Fibroblast of lung (primary cell): ENCODE measurements around the gene RABEP1. TPM values are rescaled to one million over a fixed set of nuclear protein-coding genes. Genes with fewer than 3 reads are reported as not detected.
A peak's percentile ranks its signal among the peaks of the same experiment; 100 is the strongest.

Experiments used
- DNase-seq, 2 donors: peaks; one replicate each; pipeline versions ENCODE4 v3.0.0 to v3.0.0-alpha.2; 2010; ENCODE audit warnings: low read depth in 2 of 2
- H2AFZ ChIP-seq: 2 replicates; pipeline ENCODE4 v1.5.1; 2012; ENCODE audit warnings: low read length, control low read depth, inconsistent platforms
- H3K27ac ChIP-seq: 2 replicates; pipeline ENCODE4 v1.5.1; 2011; ENCODE audit warnings: low read length, control low read depth; ENCODE audit not compliant: insufficient read depth
- H3K27me3 ChIP-seq: 2 replicates; pipeline ENCODE4 v1.5.1; 2011; ENCODE audit warnings: mild to moderate bottlenecking, low read length; ENCODE audit not compliant: control insufficient read depth, insufficient read depth
- H3K36me3 ChIP-seq: 2 replicates; pipeline ENCODE4 v1.5.1; 2011; ENCODE audit warnings: low read length; ENCODE audit not compliant: control insufficient read depth, insufficient read depth
- H3K4me1 ChIP-seq: 2 replicates; pipeline ENCODE4 v1.5.1; 2011; ENCODE audit warnings: low read length; ENCODE audit not compliant: control insufficient read depth, insufficient read depth; ENCODE audit errors: extremely low read depth
- H3K4me2 ChIP-seq: 2 replicates; pipeline ENCODE4 v1.5.1; 2011; ENCODE audit warnings: low read length, control low read depth; ENCODE audit not compliant: insufficient read depth; ENCODE audit errors: extremely low read depth
- H3K4me3 ChIP-seq, 4 experiments: fragments of 200-600 bp in 1 of 4; sonication (generic) in 1 of 4; replicated peaks in 1 of 4; 2 replicates each; pipeline ENCODE4 v1.5.1; 2011 to 2016; ENCODE audit warnings: low read length in 4 of 4, low read depth in 3 of 4, mild to moderate bottlenecking in 3 of 4, control low read depth in 2 of 4, inconsistent platforms in 1 of 4, mixed read lengths in 1 of 4; ENCODE audit not compliant: insufficient read depth in 1 of 4; ENCODE audit errors: control extremely low read depth in 1 of 4
- H3K79me2 ChIP-seq: 2 replicates; pipeline ENCODE4 v1.5.1; 2012; ENCODE audit warnings: mild to moderate bottlenecking, low read length, inconsistent platforms; ENCODE audit not compliant: control insufficient read depth, insufficient read depth
- H3K9ac ChIP-seq: 2 replicates; pipeline ENCODE4 v1.5.1; 2011; ENCODE audit warnings: mild to moderate bottlenecking, low read length, control low read depth; ENCODE audit not compliant: insufficient read depth
- H3K9me3 ChIP-seq: 2 replicates; pipeline ENCODE4 v1.5.1; 2012; ENCODE audit warnings: low read depth, low read length; ENCODE audit not compliant: control insufficient read depth, insufficient read depth
- H4K20me1 ChIP-seq: 2 replicates; pipeline ENCODE4 v1.5.1; 2011; ENCODE audit warnings: low read length; ENCODE audit not compliant: control insufficient read depth, insufficient read depth; ENCODE audit errors: extremely low read depth
- CTCF ChIP-seq, 2 donors: IDR thresholded peaks in 1 of 2; conservative IDR thresholded peaks in 1 of 2; 1 replicate in 1 of 2; 2 replicates in 1 of 2; pipeline ENCODE4 v1.5.1; 2011 to 2012; ENCODE audit warnings: low read length in 2 of 2, control low read depth in 1 of 2, inconsistent platforms in 1 of 2, low read depth in 1 of 2, mild to moderate bottlenecking in 1 of 2
- EZH2 ChIP-seq: IDR thresholded peaks from 2 replicates; pipeline ENCODE4 v1.5.1; 2012; ENCODE audit warnings: low read length, control low read depth, mild to moderate bottlenecking; ENCODE audit errors: missing control alignments
- polyA plus RNA-seq, 2 donors: library from polyadenylated mRNA; depleted of rRNA in 1 of 2; stranded (reverse) in 1 of 2; unstranded in 1 of 2; fragments of >200 nt; gene quantifications; 2 replicates each; pipeline ENCODE4 v1.2.1, GENCODE V29; 2011 to 2012; ENCODE audit warnings: missing spikeins in 1 of 2
- total RNA-seq: library from RNA; depleted of rRNA; stranded (reverse); fragments of >200 nt; gene quantifications from 2 replicates; pipeline ENCODE4 v1.2.1, GENCODE V29; 2014

Gene RABEP1
- total and polyA plus RNA-seq, 2 donors (not counting 1 experiment from before 2014, with no cell fraction given), result 46.3 to 64.4 TPM

- DNase-seq, result peak in 1 of 2 donors; percentile 12
- peaks cover 18% of the 10 kb centered on the region for H3K36me3 ChIP-seq
- TF ChIP-seq EZH2 (no peak), CTCF (conservative IDR thresholded peaks at IDR 0.05 in 1 of 2, IDR thresholded peaks at IDR 0.05 in 1 of 2; ENCODE audit: low read depth in 1 of 2, low read length in 2 of 2) (no peak)
These were observed 152.9 kb downstream of the RABEP1 start for GRCh38 chr17:5434984-5435383.

More at GRCh38 chr17:5434984-5435383, 152.9 kb downstream of the RABEP1 start:
- Histone ChIP-seq H3K79me2 (peaks cover 37% of the 10 kb centered on the region), H4K20me1 (no peaks in the 10 kb centered on the region), H3K27me3 (no peaks in the 10 kb centered on the region), H3K9me3 (no peaks in the 10 kb centered on the region), H3K4me1 (peaks cover 7% of the 10 kb centered on the region), H3K4me3 (no peak overlapping the region), H3K9ac (no peak overlapping the region), H2AFZ (no peak overlapping the region), H3K27ac (no peak overlapping the region), H3K4me2 (no peak overlapping the region)

Other genes starting within 250 kb of the RABEP1 start
- gene SLC52A1, start 246.9 kb upstream of the RABEP1 start, total RNA-seq, result 0.26 and 0.66 TPM in 2 replicates
- not detected in 2 replicates for gene SLC52A1, start 246.9 kb upstream of the RABEP1 start, polyA plus RNA-seq
- gene ZFP3, start 203.8 kb upstream of the RABEP1 start, total RNA-seq, result 2.1 and 3.1 TPM in 2 replicates
- gene ZFP3, start 203.8 kb upstream of the RABEP1 start, polyA plus RNA-seq, result 2.2 and 2.6 TPM in 2 replicates
- gene ZNF232, start 170.4 kb upstream of the RABEP1 start, total RNA-seq, result 7.2 and 7.3 TPM in 2 replicates
- gene ZNF232, start 170.4 kb upstream of the RABEP1 start, polyA plus RNA-seq, result 4.2 and 4.6 TPM in 2 replicates
- gene USP6, start 166.3 kb upstream of the RABEP1 start, total RNA-seq, result not detected in 2 replicates
- gene USP6, start 166.3 kb upstream of the RABEP1 start, polyA plus RNA-seq, result 0.01 TPM in 1 of 2 replicates, not detected in the other
- 7.7 and 8.3 TPM in 2 replicates for gene ZNF594, start 90.4 kb upstream of the RABEP1 start, total RNA-seq
- gene ZNF594, start 90.4 kb upstream of the RABEP1 start, polyA plus RNA-seq, result 1.7 and 2.9 TPM in 2 replicates
- not detected in 2 replicates for gene SCIMP, start 47.4 kb upstream of the RABEP1 start, total RNA-seq
- gene SCIMP, start 47.4 kb upstream of the RABEP1 start, polyA plus RNA-seq, result not detected in 2 replicates
- 61.1 and 79.6 TPM in 2 replicates for gene NUP88, start 137.4 kb downstream of the RABEP1 start, total RNA-seq
- 41.8 and 61.5 TPM in 2 replicates for gene NUP88, start 137.4 kb downstream of the RABEP1 start, polyA plus RNA-seq
- gene RPAIN, start 137.9 kb downstream of the RABEP1 start, total RNA-seq, result 49.1 and 53.3 TPM in 2 replicates
- gene RPAIN, start 137.9 kb downstream of the RABEP1 start, polyA plus RNA-seq, result 21.4 and 24.5 TPM in 2 replicates
- 136 and 144 TPM in 2 replicates for gene C1QBP, start 156.9 kb downstream of the RABEP1 start, total RNA-seq
- gene C1QBP, start 156.9 kb downstream of the RABEP1 start, polyA plus RNA-seq, result 187 and 365 TPM in 2 replicates
- 8.0 and 9.7 TPM in 2 replicates for gene DHX33, start 186.7 kb downstream of the RABEP1 start, total RNA-seq
- gene DHX33, start 186.7 kb downstream of the RABEP1 start, polyA plus RNA-seq, result 12.1 and 20.0 TPM in 2 replicates
- 19.8 and 30.9 TPM in 2 replicates for gene DERL2, start 203.9 kb downstream of the RABEP1 start, total RNA-seq
- gene DERL2, start 203.9 kb downstream of the RABEP1 start, polyA plus RNA-seq, result 87.9 and 104 TPM in 2 replicates
- gene MIS12, start 204.3 kb downstream of the RABEP1 start, total RNA-seq, result 11.2 and 14.4 TPM in 2 replicates
- gene MIS12, start 204.3 kb downstream of the RABEP1 start, polyA plus RNA-seq, result 11.1 and 12.3 TPM in 2 replicates